ENCODE measurements around the gene NFIC.

DNA sequence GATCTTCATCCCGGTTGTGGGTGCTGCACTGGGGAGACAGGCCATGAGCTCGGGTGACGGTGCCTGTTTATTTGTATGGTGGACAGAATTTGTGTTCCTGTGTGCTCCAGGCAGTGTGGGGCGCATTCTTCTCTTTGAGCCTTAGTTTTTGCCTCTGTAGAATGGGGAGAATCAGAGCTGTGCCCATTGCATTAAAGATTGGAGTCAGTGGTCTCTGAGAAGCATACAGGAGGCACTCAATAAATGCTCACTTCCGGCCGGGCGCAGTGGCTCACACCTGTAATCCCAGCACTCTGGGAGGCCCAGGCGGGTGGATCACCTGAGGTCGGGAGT lies 23.0 kb downstream of the NFIC start:
- TF ChIP-seq YY1 (IDR thresholded peaks at IDR 0.05; ENCODE audit: insufficient read depth, insufficient read length) (no peak), ZNF274 (IDR thresholded peaks at IDR 0.05; ENCODE audit: low read depth, low read length) (no peak)
